AG04450 (cell line): ENCODE measurements around the gene CHAC1. TPM values are rescaled to one million over a fixed set of nuclear protein-coding genes. Genes with fewer than 3 reads are reported as not detected.

Experiments
- CTCF ChIA-PET: fragments of 300-600, 350-600 bp; formaldehyde crosslinking; extraction: SDS; loops from one replicate; lab custom pipeline; 2022; ENCODE audit warnings: antibody characterized with exemption, inconsistent platforms; lab: Charles Lee
- POLR2A ChIA-PET: fragments of 350-600 bp; formaldehyde crosslinking; extraction: SDS; loops from one replicate; lab custom pipeline; 2021; ENCODE audit warnings: antibody characterized with exemption, inconsistent platforms; lab: Yijun Ruan, JAX
- DNase-seq: peaks from one replicate; pipeline ENCODE4 v3.0.0-alpha.2; 2011; ENCODE audit warnings: low read depth, low spot score
- H3K27ac ChIP-seq: one replicate; pipeline ENCODE4 v1.5.1; 2012; ENCODE audit warnings: low read depth, low read length, control low read depth
- H3K27me3 ChIP-seq: one replicate; pipeline ENCODE4 v1.6.0; 2012; ENCODE audit warnings: low read length; ENCODE audit not compliant: control insufficient read depth, insufficient read depth
- H3K4me3 ChIP-seq: 2 replicates; pipeline ENCODE4 v1.5.1; 2011; ENCODE audit warnings: mild to moderate bottlenecking, low read depth, low read length, control low read depth
- H3K9me3 ChIP-seq: 2 replicates; pipeline ENCODE4 v1.5.1; 2012; ENCODE audit warnings: low read length; ENCODE audit not compliant: control insufficient read depth, insufficient read depth
- CTCF ChIP-seq: IDR thresholded peaks from 2 replicates; pipeline ENCODE4 v1.5.1; 2011; ENCODE audit warnings: low read depth, low read length, control low read depth, inconsistent platforms
- polyA plus RNA-seq: library from polyadenylated mRNA; depleted of rRNA; stranded (reverse); fragments of >200 nt; gene quantifications from 2 replicates; pipeline ENCODE4 v1.2.3, GENCODE V29; 2011

The CHAC1 gene
- polyA plus RNA-seq, 1 experiment, result 106 TPM

GRCh38 chr15:40944510-40945296 is 8.6 kb upstream of the CHAC1 start:
- H3K27ac ChIP-seq, result no peak overlapping the region
- no peak for TF ChIP-seq CTCF
- CTCF ChIA-PET, result no interaction called here
- H3K4me3 ChIP-seq, result no peak overlapping the region
- DNase-seq, result no peak
- POLR2A ChIA-PET, result no interaction called here
- no peaks in the 10 kb centered on the region for H3K9me3 ChIP-seq
- no peaks in the 10 kb centered on the region for H3K27me3 ChIP-seq

GRCh38 chr15:40948706-40949473 is 4.4 kb upstream of the CHAC1 start:
- H3K4me3 ChIP-seq, result no peak overlapping the region
- H3K27ac ChIP-seq, result no peak overlapping the region
- no peaks in the 10 kb centered on the region for H3K27me3 ChIP-seq
- ChIA-PET CTCF (interaction anchor here (1.9 kb wide), 1 partner anchor 18 kb away, joined by 5 read pairs; no protein-coding TSS in a partner anchor), POLR2A (no interaction called here)
- DNase-seq, result no peak
- H3K9me3 ChIP-seq, result no peaks in the 10 kb centered on the region; the same call in 1 of the 2 replicates
- TF ChIP-seq CTCF, result no peak

GRCh38 chr15:40949756-40950207 is 3.5 kb upstream of the CHAC1 start:
- no peaks in the 10 kb centered on the region; the same call in 1 of the 2 replicates for H3K9me3 ChIP-seq
- TF ChIP-seq CTCF, result no peak
- no peak for DNase-seq
- POLR2A ChIA-PET, result no interaction called here
- CTCF ChIA-PET, result no interaction called here
- no peaks in the 10 kb centered on the region for H3K27me3 ChIP-seq
- H3K27ac ChIP-seq, result no peak overlapping the region
- no peak overlapping the region for H3K4me3 ChIP-seq

- TF ChIP-seq CTCF, result no peak
- POLR2A ChIA-PET, result interaction anchor here (1.2 to 2.8 kb wide), 2 partner anchors 22 to 23 kb away, joined by 3 to 14 read pairs; partner anchors contain the start of gene DLL4
- H3K27ac ChIP-seq, result no peak overlapping the region
- H3K4me3 ChIP-seq, result no peak overlapping the region
- no peaks in the 10 kb centered on the region; the same call in 1 of the 2 replicates for H3K9me3 ChIP-seq
- no peaks in the 10 kb centered on the region for H3K27me3 ChIP-seq
- CTCF ChIA-PET, result interaction anchor here (2.6 kb wide), 1 partner anchor 10 kb away, joined by 22 read pairs; no protein-coding TSS in a partner anchor
- no peak for DNase-seq
These were observed 1.5 kb upstream of the CHAC1 start for GRCh38 chr15:40951764-40952163.
